ENCODE results near the gene C19orf81. TPM values are rescaled to one million over a fixed set of nuclear protein-coding genes. Genes with fewer than 3 reads are reported as not detected.

The C19orf81 gene
- total and polyA plus RNA-seq, 9 of the 15 experiments (the other 6 are each of a cell fraction or from before 2014, with no cell fraction given) = 2.5 to 42.9 (median 33.0) TPM; not detected in 4

DNA sequence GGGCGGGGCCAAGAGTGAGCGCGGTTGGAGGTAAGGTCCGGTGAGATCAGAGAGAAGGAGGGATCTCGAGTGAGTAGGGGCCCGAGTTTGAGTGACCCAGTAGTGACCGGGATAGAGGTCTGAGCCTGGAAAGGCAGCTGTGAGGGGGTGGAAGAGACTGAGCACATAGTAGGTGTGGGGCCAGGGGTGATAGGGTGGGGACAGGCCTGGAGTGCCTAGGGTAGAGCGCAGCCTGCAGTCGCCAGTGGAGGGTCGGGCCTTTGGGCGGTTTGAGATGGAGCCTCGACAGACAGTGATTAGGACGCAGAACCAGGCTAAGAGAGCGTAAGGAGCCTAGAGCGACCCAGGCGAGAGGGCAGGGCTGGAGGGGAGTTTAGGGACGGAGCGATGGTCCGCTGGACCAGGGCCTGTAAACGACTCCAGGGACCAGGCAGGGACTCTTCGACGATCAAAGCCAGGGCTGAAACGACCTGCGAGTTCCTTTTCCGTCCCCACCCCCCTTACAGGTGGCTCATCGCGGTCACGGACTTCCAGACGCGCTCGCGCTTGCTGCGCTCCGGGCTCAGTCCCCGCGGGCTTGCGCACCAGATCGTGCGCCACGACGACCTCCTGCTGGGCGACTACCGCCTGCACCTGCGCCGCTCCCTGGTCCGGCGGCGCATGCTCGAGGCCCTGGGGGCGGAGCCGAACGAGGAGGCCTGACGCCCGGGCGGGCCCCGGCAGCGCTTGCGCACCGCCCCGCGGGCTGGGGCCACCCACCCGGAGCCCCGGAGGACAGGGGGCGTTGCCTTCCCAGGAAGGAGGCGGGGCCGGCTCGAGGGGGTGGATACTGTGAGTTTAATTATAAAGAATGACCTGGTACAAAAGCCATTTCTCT lies 9.4 kb downstream of the C19orf81 start (continued):
- no peak for TF ChIP-seq ADNP (tag; IDR thresholded peaks at IDR 0.05)
- peak in 1 of 2 experiments; percentile 81; a peak in 2 of 3 replicates for TF ChIP-seq CBX3 (IDR thresholded peaks at IDR 0.05; ENCODE audit: borderline replicate concordance in 1 of 2, low read length in 2 of 2)
- TF ChIP-seq ZNF57 (CRISPR knock-in tag; IDR thresholded peaks at IDR 0.05) = 0 out of 2 replicates have a peak, but pooled peaks have one; percentile 16
- no peak for TF ChIP-seq ILK (tag; IDR thresholded peaks at IDR 0.05; ENCODE audit: borderline replicate concordance, low read depth)
- TF ChIP-seq ZNF699 (CRISPR knock-in tag; IDR thresholded peaks at IDR 0.05; ENCODE audit: insufficient replicate concordance) = no peak
- TF ChIP-seq MEF2A (IDR thresholded peaks at IDR 0.05; ENCODE audit: control insufficient read depth, low read depth, low read length) = peak; percentile 38; the same call in 1 of the 2 replicates
- TF ChIP-seq, protein P1, sequence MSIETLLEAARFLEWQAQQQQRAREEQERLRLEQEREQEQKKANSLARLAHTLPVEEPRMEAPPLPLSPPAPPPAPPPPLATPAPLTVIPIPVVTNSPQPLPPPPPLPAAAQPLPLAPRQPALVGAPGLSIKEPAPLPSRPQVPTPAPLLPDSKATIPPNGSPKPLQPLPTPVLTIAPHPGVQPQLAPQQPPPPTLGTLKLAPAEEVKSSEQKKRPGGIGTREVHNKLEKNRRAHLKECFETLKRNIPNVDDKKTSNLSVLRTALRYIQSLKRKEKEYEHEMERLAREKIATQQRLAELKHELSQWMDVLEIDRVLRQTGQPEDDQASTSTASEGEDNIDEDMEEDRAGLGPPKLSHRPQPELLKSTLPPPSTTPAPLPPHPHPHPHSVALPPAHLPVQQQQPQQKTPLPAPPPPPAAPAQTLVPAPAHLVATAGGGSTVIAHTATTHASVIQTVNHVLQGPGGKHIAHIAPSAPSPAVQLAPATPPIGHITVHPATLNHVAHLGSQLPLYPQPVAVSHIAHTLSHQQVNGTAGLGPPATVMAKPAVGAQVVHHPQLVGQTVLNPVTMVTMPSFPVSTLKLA (conservative IDR thresholded peaks at IDR 0.05) = peak in 1 of 2 experiments; percentile 61; a peak in 2 of 4 replicates
- TF ChIP-seq, protein P2, sequence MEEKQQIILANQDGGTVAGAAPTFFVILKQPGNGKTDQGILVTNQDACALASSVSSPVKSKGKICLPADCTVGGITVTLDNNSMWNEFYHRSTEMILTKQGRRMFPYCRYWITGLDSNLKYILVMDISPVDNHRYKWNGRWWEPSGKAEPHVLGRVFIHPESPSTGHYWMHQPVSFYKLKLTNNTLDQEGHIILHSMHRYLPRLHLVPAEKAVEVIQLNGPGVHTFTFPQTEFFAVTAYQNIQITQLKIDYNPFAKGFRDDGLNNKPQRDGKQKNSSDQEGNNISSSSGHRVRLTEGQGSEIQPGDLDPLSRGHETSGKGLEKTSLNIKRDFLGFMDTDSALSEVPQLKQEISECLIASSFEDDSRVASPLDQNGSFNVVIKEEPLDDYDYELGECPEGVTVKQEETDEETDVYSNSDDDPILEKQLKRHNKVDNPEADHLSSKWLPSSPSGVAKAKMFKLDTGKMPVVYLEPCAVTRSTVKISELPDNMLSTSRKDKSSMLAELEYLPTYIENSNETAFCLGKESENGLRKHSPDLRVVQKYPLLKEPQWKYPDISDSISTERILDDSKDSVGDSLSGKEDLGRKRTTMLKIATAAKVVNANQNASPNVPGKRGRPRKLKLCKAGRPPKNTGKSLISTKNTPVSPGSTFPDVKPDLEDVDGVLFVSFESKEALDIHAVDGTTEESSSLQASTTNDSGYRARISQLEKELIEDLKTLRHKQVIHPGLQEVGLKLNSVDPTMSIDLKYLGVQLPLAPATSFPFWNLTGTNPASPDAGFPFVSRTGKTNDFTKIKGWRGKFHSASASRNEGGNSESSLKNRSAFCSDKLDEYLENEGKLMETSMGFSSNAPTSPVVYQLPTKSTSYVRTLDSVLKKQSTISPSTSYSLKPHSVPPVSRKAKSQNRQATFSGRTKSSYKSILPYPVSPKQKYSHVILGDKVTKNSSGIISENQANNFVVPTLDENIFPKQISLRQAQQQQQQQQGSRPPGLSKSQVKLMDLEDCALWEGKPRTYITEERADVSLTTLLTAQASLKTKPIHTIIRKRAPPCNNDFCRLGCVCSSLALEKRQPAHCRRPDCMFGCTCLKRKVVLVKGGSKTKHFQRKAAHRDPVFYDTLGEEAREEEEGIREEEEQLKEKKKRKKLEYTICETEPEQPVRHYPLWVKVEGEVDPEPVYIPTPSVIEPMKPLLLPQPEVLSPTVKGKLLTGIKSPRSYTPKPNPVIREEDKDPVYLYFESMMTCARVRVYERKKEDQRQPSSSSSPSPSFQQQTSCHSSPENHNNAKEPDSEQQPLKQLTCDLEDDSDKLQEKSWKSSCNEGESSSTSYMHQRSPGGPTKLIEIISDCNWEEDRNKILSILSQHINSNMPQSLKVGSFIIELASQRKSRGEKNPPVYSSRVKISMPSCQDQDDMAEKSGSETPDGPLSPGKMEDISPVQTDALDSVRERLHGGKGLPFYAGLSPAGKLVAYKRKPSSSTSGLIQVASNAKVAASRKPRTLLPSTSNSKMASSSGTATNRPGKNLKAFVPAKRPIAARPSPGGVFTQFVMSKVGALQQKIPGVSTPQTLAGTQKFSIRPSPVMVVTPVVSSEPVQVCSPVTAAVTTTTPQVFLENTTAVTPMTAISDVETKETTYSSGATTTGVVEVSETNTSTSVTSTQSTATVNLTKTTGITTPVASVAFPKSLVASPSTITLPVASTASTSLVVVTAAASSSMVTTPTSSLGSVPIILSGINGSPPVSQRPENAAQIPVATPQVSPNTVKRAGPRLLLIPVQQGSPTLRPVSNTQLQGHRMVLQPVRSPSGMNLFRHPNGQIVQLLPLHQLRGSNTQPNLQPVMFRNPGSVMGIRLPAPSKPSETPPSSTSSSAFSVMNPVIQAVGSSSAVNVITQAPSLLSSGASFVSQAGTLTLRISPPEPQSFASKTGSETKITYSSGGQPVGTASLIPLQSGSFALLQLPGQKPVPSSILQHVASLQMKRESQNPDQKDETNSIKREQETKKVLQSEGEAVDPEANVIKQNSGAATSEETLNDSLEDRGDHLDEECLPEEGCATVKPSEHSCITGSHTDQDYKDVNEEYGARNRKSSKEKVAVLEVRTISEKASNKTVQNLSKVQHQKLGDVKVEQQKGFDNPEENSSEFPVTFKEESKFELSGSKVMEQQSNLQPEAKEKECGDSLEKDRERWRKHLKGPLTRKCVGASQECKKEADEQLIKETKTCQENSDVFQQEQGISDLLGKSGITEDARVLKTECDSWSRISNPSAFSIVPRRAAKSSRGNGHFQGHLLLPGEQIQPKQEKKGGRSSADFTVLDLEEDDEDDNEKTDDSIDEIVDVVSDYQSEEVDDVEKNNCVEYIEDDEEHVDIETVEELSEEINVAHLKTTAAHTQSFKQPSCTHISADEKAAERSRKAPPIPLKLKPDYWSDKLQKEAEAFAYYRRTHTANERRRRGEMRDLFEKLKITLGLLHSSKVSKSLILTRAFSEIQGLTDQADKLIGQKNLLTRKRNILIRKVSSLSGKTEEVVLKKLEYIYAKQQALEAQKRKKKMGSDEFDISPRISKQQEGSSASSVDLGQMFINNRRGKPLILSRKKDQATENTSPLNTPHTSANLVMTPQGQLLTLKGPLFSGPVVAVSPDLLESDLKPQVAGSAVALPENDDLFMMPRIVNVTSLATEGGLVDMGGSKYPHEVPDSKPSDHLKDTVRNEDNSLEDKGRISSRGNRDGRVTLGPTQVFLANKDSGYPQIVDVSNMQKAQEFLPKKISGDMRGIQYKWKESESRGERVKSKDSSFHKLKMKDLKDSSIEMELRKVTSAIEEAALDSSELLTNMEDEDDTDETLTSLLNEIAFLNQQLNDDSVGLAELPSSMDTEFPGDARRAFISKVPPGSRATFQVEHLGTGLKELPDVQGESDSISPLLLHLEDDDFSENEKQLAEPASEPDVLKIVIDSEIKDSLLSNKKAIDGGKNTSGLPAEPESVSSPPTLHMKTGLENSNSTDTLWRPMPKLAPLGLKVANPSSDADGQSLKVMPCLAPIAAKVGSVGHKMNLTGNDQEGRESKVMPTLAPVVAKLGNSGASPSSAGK (IDR thresholded peaks at IDR 0.05) = peak; percentile 84
- peak; percentile 50; the same call in 1 of the 2 replicates for TF ChIP-seq HDAC2 (IDR thresholded peaks at IDR 0.05)
- TF ChIP-seq RBM14 (IDR thresholded peaks at IDR 0.05; ENCODE audit: borderline replicate concordance, insufficient read depth, low read depth, low read length) = no peak
- TF ChIP-seq NFRKB (IDR thresholded peaks at IDR 0.05; ENCODE audit: low read depth) = peak; percentile 97
- peak; percentile 88 for TF ChIP-seq HNRNPLL (IDR thresholded peaks at IDR 0.05; ENCODE audit: low read depth, low read length, poor library complexity, severe bottlenecking)
- 0 out of 4 replicates have a peak, but pooled peaks of 1 of the 2 experiments have one; percentile 37 for TF ChIP-seq SRF (CRISPR knock-in tag; IDR thresholded peaks at IDR 0.05)

Measured in K562 (cell line).